ENCODE results near the gene KRTAP4-5.
"Not testable (repeated sequence)": the region's sequence is repeated elsewhere in the genome, so short reads cannot be mapped to it uniquely, and the experiment has no call there.

DNA sequence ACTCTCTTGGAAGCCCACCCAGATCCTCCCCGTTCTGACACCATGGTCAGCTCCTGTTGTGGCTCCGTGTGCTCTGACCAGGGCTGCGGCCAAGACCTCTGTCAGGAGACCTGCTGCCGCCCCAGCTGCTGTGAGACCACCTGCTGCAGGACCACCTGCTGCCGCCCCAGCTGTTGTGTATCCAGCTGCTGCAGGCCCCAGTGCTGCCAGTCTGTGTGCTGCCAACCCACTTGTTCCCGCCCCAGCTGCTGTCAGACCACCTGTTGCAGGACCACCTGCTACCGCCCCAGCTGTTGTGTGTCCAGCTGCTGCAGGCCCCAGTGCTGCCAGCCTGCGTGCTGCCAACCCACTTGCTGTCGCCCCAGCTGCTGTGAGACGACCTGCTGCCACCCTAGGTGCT is 44.3 kb downstream of the KRTAP4-5 start, which contains the start of gene KRTAP4-9:
- TF ChIP-seq EZH2phosphoT487 (IDR thresholded peaks at IDR 0.05; ENCODE audit: unreplicated experiment); POLR2AphosphoS5 (IDR thresholded peaks at IDR 0.05; ENCODE audit: low read depth); CREB1 (CRISPR knock-in tag; IDR thresholded peaks at IDR 0.05; ENCODE audit: low read depth); EZH2 (IDR thresholded peaks at IDR 0.05; ENCODE audit: low read depth, unreplicated experiment); JUNB (IDR thresholded peaks at IDR 0.05; ENCODE audit: unreplicated experiment): not testable (repeated sequence)
- TF ChIP-seq, protein P1, sequence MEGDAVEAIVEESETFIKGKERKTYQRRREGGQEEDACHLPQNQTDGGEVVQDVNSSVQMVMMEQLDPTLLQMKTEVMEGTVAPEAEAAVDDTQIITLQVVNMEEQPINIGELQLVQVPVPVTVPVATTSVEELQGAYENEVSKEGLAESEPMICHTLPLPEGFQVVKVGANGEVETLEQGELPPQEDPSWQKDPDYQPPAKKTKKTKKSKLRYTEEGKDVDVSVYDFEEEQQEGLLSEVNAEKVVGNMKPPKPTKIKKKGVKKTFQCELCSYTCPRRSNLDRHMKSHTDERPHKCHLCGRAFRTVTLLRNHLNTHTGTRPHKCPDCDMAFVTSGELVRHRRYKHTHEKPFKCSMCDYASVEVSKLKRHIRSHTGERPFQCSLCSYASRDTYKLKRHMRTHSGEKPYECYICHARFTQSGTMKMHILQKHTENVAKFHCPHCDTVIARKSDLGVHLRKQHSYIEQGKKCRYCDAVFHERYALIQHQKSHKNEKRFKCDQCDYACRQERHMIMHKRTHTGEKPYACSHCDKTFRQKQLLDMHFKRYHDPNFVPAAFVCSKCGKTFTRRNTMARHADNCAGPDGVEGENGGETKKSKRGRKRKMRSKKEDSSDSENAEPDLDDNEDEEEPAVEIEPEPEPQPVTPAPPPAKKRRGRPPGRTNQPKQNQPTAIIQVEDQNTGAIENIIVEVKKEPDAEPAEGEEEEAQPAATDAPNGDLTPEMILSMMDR (conservative IDR thresholded peaks at IDR 0.05; ENCODE audit: low read depth in 2 of 2) = not testable (repeated sequence)
